Neural progenitor cell (in vitro differentiated cells): ENCODE measurements around the gene OTOP3.

ENCODE experiments used
- EZH2 ChIP-seq: fragments of 200-600 bp; sonication (generic); IDR thresholded peaks from 2 replicates; pipeline ENCODE4 v1.6.1; 2017; ENCODE audit warnings: antibody characterized with exemption, mild to moderate bottlenecking, moderate library complexity
- EZH2phosphoT487 ChIP-seq: fragments of 200-600 bp; sonication (generic); IDR thresholded peaks from 2 replicates; pipeline ENCODE4 v1.6.1; 2017; ENCODE audit warnings: antibody characterized with exemption
- TF ChIP-seq, protein P1 (sequence below): fragments of 200-600 bp; sonication (generic); IDR thresholded peaks from 2 replicates; pipeline ENCODE4 v1.5.1; 2017; ENCODE audit warnings: antibody characterized with exemption, mild to moderate bottlenecking

- TF ChIP-seq EZH2 (no peak), EZH2phosphoT487 (peak; percentile 29)
- TF ChIP-seq, protein P1, sequence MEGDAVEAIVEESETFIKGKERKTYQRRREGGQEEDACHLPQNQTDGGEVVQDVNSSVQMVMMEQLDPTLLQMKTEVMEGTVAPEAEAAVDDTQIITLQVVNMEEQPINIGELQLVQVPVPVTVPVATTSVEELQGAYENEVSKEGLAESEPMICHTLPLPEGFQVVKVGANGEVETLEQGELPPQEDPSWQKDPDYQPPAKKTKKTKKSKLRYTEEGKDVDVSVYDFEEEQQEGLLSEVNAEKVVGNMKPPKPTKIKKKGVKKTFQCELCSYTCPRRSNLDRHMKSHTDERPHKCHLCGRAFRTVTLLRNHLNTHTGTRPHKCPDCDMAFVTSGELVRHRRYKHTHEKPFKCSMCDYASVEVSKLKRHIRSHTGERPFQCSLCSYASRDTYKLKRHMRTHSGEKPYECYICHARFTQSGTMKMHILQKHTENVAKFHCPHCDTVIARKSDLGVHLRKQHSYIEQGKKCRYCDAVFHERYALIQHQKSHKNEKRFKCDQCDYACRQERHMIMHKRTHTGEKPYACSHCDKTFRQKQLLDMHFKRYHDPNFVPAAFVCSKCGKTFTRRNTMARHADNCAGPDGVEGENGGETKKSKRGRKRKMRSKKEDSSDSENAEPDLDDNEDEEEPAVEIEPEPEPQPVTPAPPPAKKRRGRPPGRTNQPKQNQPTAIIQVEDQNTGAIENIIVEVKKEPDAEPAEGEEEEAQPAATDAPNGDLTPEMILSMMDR: no peak
Observed at GRCh38 chr17:74972107-74972972, 36.6 kb downstream of the OTOP3 start, which contains the start of gene HID1.
